Lower leg skin (tissue), 4 donors: ENCODE data around the gene TFF2. TPM values are rescaled to one million over a fixed set of nuclear protein-coding genes. Genes with fewer than 3 reads are reported as not detected.
A peak's percentile ranks its signal among the peaks of the same experiment; 100 is the strongest.

Experiments
- DNase-seq, 2 donors: peaks; one replicate each; pipeline ENCODE4 v3.0.0-alpha.2; 2019; ENCODE audit warnings: low spot score in 2 of 2
- H3K4me3 ChIP-seq: fragments of 200-600 bp; sonication (generic); 2 replicates; pipeline ENCODE4 v1.5.1; 2017; ENCODE audit warnings: mild to moderate bottlenecking, low read depth; ENCODE audit not compliant: poor library complexity, severe bottlenecking
- POLR2A ChIP-seq, 2 donors: fragments of 450-650 bp; IDR thresholded peaks; one replicate each; pipeline ENCODE4 v1.6.1; 2016 to 2017; ENCODE audit warnings: antibody characterized with exemption in 2 of 2, mild to moderate bottlenecking in 1 of 2, moderate library complexity in 1 of 2
- WGBS, 2 donors: methylation state at CpG; one replicate each; pipeline ENCODE4 v1.1.5; 2018; 5-methylcytosine and 5-hydroxymethylcytosine counted together
- intact Hi-C: fragments of 100-400 bp; cut with DNase I; formaldehyde crosslinking; loops from one replicate; pipeline ENCODE4 v1.15.0; 2023; ENCODE audit warnings: low total_unique reads
- total RNA-seq, 4 donors: library from RNA; depleted of rRNA; stranded (reverse); fragments of >200 nt; gene quantifications; one replicate each; pipeline ENCODE4 v1.1.0, GENCODE V29; 2016
- TF ChIP-seq, protein P1 (sequence below), 3 donors: fragments of 450-650 bp; IDR thresholded peaks; one replicate each; pipeline ENCODE4 v1.5.1; 2016; ENCODE audit warnings: antibody characterized with exemption in 3 of 3, mild to moderate bottlenecking in 3 of 3, moderate library complexity in 2 of 3

TFF2 gene
- total RNA-seq, 4 donors from 2014 or later, result not detected

DNA sequence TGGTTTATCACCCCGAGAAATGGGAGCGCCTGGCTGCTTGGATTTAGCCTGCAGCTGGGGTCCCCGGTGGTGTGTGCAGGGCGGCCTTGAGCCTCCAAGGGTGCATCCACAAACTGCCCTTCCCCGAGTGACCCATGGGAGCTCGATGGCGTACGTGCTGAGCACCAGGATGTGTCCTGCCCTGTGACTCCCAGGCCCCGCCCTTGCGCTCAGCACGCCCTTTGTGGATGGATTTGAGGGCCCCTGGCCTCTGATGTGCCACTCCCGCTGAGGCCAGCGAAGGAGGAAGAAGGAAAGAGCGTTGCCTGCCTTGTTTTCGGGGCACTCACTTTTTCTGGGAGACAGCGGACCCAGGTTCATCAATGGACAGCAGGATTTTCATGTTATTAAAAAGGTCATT, 33.9 kb downstream of the TFF2 start:
- no peak for TF ChIP-seq POLR2A (IDR thresholded peaks at IDR 0.05)
- TF ChIP-seq, protein P1, sequence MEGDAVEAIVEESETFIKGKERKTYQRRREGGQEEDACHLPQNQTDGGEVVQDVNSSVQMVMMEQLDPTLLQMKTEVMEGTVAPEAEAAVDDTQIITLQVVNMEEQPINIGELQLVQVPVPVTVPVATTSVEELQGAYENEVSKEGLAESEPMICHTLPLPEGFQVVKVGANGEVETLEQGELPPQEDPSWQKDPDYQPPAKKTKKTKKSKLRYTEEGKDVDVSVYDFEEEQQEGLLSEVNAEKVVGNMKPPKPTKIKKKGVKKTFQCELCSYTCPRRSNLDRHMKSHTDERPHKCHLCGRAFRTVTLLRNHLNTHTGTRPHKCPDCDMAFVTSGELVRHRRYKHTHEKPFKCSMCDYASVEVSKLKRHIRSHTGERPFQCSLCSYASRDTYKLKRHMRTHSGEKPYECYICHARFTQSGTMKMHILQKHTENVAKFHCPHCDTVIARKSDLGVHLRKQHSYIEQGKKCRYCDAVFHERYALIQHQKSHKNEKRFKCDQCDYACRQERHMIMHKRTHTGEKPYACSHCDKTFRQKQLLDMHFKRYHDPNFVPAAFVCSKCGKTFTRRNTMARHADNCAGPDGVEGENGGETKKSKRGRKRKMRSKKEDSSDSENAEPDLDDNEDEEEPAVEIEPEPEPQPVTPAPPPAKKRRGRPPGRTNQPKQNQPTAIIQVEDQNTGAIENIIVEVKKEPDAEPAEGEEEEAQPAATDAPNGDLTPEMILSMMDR (IDR thresholded peaks at IDR 0.05), result no peak
- no peak overlapping the region for H3K4me3 ChIP-seq
- intact Hi-C loops, result loop anchor here (10.0 kb wide), 1 partner anchor 128 kb away; no protein-coding TSS in a partner anchor
- DNase-seq, result peak in 1 of 2 donors; percentile 81
- WGBS, 2 donors, result 81 to 91% methylated on average over 10 to 16 of the region's 16 CpGs

DNA sequence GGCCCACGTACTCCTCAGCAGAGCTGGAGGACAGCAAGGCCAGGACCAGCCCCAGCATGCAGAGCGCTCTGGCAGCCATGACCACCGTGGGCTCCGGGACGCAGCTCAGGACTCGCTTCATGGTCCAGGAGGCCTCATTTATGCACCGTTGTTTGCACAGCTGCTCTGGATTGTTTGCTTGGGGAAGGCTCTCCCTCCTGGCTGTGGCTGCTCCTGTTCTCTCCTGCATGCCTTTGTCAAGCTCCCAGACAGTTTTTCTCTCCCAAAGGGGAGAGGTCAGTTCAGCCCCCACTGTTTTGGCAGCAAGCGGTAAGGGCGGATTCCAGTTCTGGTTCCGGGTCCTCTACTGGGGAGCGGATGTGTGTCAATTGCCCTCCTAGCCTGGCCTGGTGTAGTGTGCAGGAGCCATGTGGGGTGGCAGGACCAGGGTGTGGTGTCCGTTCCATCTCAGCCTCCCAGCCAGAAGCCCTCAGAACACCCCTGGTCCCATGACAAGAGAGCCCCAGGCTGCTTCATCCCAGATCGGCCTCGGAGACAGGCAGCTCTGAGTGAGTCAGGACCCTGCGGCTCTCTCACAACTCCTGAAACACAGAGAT, 35.4 kb downstream of the TFF2 start, which contains the start of gene TFF3:
Gene TFF3 (minus strand): TSS at position 114 of the 596 bp plus-strand sequence. CDS start 35 bp downstream, at position 79.
- DNase-seq, result peak in 1 of 2 donors; percentile 86
- 75 to 86% methylated on average over 15 of the region's 15 CpGs for WGBS, 2 donors
- TF ChIP-seq POLR2A (IDR thresholded peaks at IDR 0.05), result no peak
- TF ChIP-seq, protein P1 (IDR thresholded peaks at IDR 0.05), result no peak
- intact Hi-C loops, result loop anchor here (10.0 kb wide), 1 partner anchor 129 kb away; no protein-coding TSS in a partner anchor
- no peak within 1 kb of the TSS for H3K4me3 ChIP-seq

DNA sequence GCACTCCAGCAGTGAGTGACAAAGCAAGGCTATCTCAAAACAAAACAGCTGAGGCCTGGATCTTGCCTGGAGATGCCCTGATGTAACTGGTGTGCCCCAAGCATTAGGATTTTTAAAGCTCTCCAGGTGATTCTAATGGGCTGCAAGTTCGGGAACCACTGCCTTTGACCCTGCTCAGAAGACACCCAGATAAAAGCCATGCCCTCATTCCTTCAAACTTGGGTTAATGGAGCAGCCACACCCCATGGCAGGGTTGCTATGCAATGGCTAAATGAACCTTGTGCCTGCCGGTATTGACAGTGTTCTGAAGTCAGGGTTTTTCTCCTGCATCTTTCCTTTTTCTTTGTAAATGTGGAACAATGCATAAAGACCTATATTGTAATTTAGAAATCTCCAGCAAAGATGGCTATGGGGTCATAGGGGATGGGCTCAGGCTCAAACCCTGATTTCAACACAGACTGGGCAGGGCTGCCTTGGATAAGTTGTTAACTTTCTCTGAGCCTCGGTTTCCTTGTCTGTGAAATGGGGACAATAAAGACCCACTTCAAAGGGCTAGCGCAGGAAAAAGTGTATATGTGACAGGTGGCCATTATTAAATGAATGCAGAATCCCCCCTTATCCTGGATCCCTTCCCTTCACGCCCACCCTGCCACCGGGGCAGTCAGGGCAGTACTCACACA, 36.0 kb downstream of the TFF2 start:
- intact Hi-C loops, result loop anchor here (10.0 kb wide), 1 partner anchor 130 kb away; no protein-coding TSS in a partner anchor
- peak in 1 of 2 donors; percentile 46 for DNase-seq
- no peak for TF ChIP-seq POLR2A (IDR thresholded peaks at IDR 0.05)
- TF ChIP-seq, protein P1 (IDR thresholded peaks at IDR 0.05), result no peak
- no peak overlapping the region for H3K4me3 ChIP-seq
- WGBS, 2 donors, result 73 to 74% methylated on average over 6 of the region's 6 CpGs

DNA sequence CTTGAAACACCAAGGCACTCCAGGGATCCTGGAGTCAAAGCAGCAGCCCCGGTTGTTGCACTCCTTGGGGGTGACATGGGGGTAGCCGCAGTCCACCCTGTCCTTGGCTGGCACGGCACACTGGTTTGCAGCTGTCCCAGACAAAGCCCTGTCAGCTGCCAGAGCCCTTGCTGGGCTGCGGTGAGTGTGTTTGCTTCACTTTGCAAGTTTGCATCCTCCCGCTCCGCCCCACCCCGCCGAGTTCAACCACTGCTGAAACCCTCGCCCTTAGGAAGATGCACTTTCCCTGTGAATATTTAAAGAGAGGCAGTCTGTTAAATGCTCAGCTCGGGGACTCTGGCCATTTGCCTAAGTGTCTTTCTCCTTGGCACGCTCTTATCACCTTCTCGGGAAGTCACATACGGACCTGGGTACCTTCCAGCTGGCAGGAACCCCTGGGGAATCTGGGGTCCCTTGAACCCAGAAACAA, 37.3 kb downstream of the TFF2 start:
- no peak overlapping the region for H3K4me3 ChIP-seq
- no peak for TF ChIP-seq POLR2A (IDR thresholded peaks at IDR 0.05)
- TF ChIP-seq, protein P1 (IDR thresholded peaks at IDR 0.05), result no peak
- DNase-seq, result peak in 1 of 2 donors; percentile 83
- WGBS, 2 donors, result 54 to 55% methylated on average over 12 to 13 of the region's 13 CpGs
- intact Hi-C loops, result loop anchor here (10.0 kb wide), 1 partner anchor 131 kb away; no protein-coding TSS in a partner anchor

DNA sequence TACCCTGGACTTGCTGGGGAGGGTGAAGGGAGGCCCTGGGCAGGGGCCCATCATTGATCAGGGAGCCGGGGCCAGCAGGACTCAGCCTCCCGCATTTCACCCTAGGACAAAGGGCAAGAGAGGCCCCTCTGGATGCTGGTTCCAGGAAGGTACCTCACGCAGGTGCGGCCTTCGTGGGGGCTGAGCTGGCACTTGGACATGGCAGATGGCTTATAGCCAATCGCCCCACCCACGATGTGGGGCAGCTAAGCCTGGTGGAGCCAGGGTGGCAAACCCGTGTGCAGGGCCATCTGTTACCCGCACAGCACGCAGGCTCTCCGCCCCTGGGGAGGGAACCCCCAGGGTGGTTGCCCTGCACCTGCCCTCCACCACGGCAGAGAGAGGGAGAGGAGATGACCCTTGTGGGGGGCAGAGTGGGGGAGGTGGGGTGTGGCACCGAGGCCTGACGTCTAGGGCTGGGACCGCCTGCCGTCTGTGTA, 38.1 kb downstream of the TFF2 start:
- no peak overlapping the region for H3K4me3 ChIP-seq
- intact Hi-C loops, result loop anchor here (10.0 kb wide), 1 partner anchor 132 kb away; no protein-coding TSS in a partner anchor
- TF ChIP-seq, protein P1 (IDR thresholded peaks at IDR 0.05), result no peak
- no peak for TF ChIP-seq POLR2A (IDR thresholded peaks at IDR 0.05)
- 80 to 84% methylated on average over 8 to 13 of the region's 16 CpGs for WGBS, 2 donors
- DNase-seq, result peak in 1 of 2 donors; percentile 76
